Panc1 (cell line): ENCODE data around the gene WRNIP1. TPM values are rescaled to one million over a fixed set of nuclear protein-coding genes. Genes with fewer than 3 reads are reported as not detected.

Experiments
- ATAC-seq: fragments of 200-7000 bp; cut with Tn5 transposase; 2 replicates; pipeline ENCODE4 v1.9.1; 2020; ENCODE audit warnings: mild to moderate bottlenecking, moderate library complexity
- BruUV-seq: library from RNA; stranded (reverse); fragments of 400-500 nt; replicated peaks from 2 replicates; lab custom pipeline; 2021; lab: Mats Ljungman, UMichigan
- CTCF ChIA-PET: fragments of 300-600 bp; sonication (Branson Sonifier 250); formaldehyde crosslinking; loops from one replicate; lab custom pipeline; 2022; ENCODE audit warnings: antibody characterized with exemption; lab: Charles Lee
- POLR2A ChIA-PET: fragments of 300-600 bp; sonication (Branson Sonifier 250); formaldehyde crosslinking; loops from one replicate; lab custom pipeline; 2022; ENCODE audit warnings: antibody characterized with exemption; lab: Charles Lee
- DNase-seq: peaks from one replicate; pipeline ENCODE4 v3.0.0-alpha.2; 2010; ENCODE audit warnings: low read depth, low spot score
- H3K27ac ChIP-seq: 2 replicates; pipeline ENCODE4 v1.5.1; 2011; ENCODE audit warnings: mild to moderate bottlenecking, low read length, inconsistent platforms
- H3K27me3 ChIP-seq: fragments of 200-500 bp; sonication (Bioruptor generic); 2 replicates; pipeline ENCODE4 v1.6.0; 2014; ENCODE audit warnings: low read length, inconsistent platforms; ENCODE audit not compliant: control insufficient read depth, insufficient read depth
- H3K36me3 ChIP-seq: fragments of 200-500 bp; sonication (Bioruptor generic); 2 replicates; pipeline ENCODE4 v1.5.1; 2014; ENCODE audit warnings: inconsistent platforms, mild to moderate bottlenecking, low read length, moderate library complexity; ENCODE audit not compliant: control insufficient read depth, insufficient read depth
- H3K4me1 ChIP-seq: 2 replicates; pipeline ENCODE4 v1.5.1; 2011; ENCODE audit warnings: inconsistent platforms, mild to moderate bottlenecking, low read length, moderate library complexity; ENCODE audit not compliant: control insufficient read depth, insufficient read depth
- H3K4me3 ChIP-seq, 2 experiments: 2 replicates each; pipeline ENCODE4 v1.5.1; 2011 to 2012; ENCODE audit warnings: low read depth in 2 of 2, low read length in 2 of 2, mild to moderate bottlenecking in 2 of 2, inconsistent platforms in 1 of 2, moderate library complexity in 1 of 2
- H3K9me3 ChIP-seq: fragments of 200-500 bp; sonication (Bioruptor generic); 2 replicates; pipeline ENCODE4 v1.5.1; 2014; ENCODE audit warnings: low read depth, mild to moderate bottlenecking, inconsistent platforms, low read length, moderate library complexity; ENCODE audit not compliant: control insufficient read depth, insufficient read depth
- CTCF ChIP-seq: fragments of 450-650 bp; IDR thresholded peaks from 2 replicates; pipeline ENCODE4 v1.5.1; 2017; ENCODE audit warnings: mild to moderate bottlenecking
- POLR2AphosphoS5 ChIP-seq: IDR thresholded peaks from 2 replicates; pipeline ENCODE4 v1.6.1; 2012; ENCODE audit warnings: mild to moderate bottlenecking, low read depth, low read length, moderate library complexity
- SIN3A ChIP-seq: IDR thresholded peaks from 2 replicates; pipeline ENCODE4 v1.6.1; 2012; ENCODE audit warnings: low read depth, mild to moderate bottlenecking, low read length, moderate library complexity, borderline replicate concordance; ENCODE audit not compliant: insufficient read depth
- TCF7L2 ChIP-seq: IDR thresholded peaks from 2 replicates; pipeline ENCODE4 v1.6.1; 2011; ENCODE audit warnings: mild to moderate bottlenecking, low read depth, low read length, inconsistent platforms
- in situ Hi-C: cut with HindIII; loops from 2 replicates; pipeline ENCODE4 v1.10.0; 2016; ENCODE audit warnings: low sequenced_read_pairs, low pct_unique_long_range_greater_than_20kb
- intact Hi-C: fragments of 100-400 bp; cut with micrococcal nuclease; formaldehyde crosslinking; loops from one replicate; pipeline ENCODE4 v1.10.0; 2022; ENCODE audit not compliant: unreplicated experiment
- total RNA-seq: library from RNA; stranded (reverse); gene quantifications from one replicate; pipeline ENCODE4 v1.2.1, GENCODE V29; 2021; ENCODE audit not compliant: unreplicated experiment
- TF ChIP-seq, protein P1 (sequence below), 2 experiments: IDR thresholded peaks; 2 replicates each; pipeline ENCODE4 v1.6.1; 2011 to 2012; ENCODE audit warnings: low read depth in 2 of 2, control low read depth in 1 of 2, low read length in 1 of 2, mild to moderate bottlenecking in 1 of 2, moderate library complexity in 1 of 2; ENCODE audit not compliant: insufficient read depth in 1 of 2

The WRNIP1 gene
- total RNA-seq, 1 experiment from 2014 or later: 69.1 TPM

GRCh38 chr6:2738373-2738979, 26.7 kb upstream of the WRNIP1 start:
- intact Hi-C loops (no loop called here), in situ Hi-C loops (no loop called here)
- Histone ChIP-seq H3K4me3 (no peak overlapping the region), H3K27ac (no peak overlapping the region), H3K9me3 (no peaks in the 10 kb centered on the region), H3K36me3 (no peaks in the 10 kb centered on the region), H3K27me3 (no peaks in the 10 kb centered on the region), H3K4me1 (no peaks in the 10 kb centered on the region)
- no TSS peak for BruUV-seq
- ChIA-PET CTCF (interaction anchor here (0.7 to 1.1 kb wide), 5 partner anchors 12 to 161 kb away, joined by 3 to 12 read pairs (median 3); partner anchors contain the start of gene MYLK4), POLR2A (no interaction called here)
- DNase-seq (peak; percentile 43), ATAC-seq (peak; percentile 87)
- TF ChIP-seq TCF7L2 (no peak), CTCF (peak; percentile 83)

DNA sequence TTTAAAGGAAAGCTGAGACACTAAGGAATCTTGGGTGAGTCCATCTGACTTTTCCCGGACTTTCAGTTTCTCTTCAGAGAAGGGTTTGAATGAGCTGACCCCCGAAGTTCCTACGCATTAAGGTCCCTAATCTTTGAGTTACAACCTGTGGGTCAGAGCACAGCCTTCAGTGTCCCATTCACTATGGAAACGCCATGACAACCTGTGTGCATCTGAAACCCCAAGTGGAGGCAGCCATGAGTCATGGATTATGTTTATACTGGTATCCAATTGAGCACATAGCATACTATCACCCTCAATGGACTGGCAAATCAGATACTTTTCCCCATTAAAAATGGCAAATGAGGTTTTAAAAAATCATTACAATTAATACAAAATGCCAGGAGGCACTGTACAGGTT, 25.9 kb upstream of the WRNIP1 start:
- TF ChIP-seq SIN3A (no peak), TCF7L2 (no peak), POLR2AphosphoS5 (no peak)
- intact Hi-C loops (no loop called here), in situ Hi-C loops (no loop called here)
- no peaks in the 10 kb centered on the region for H3K4me1 ChIP-seq
- H3K9me3 ChIP-seq: no peaks in the 10 kb centered on the region
- ChIA-PET CTCF (no interaction called here), POLR2A (no interaction called here)
- no peaks in the 10 kb centered on the region for H3K36me3 ChIP-seq
- no peaks in the 10 kb centered on the region for H3K27me3 ChIP-seq
- H3K27ac ChIP-seq: no peak overlapping the region
- BruUV-seq: no TSS peak
- no peak overlapping the region for H3K4me3 ChIP-seq
- no peak for ATAC-seq
- no peak for DNase-seq

DNA sequence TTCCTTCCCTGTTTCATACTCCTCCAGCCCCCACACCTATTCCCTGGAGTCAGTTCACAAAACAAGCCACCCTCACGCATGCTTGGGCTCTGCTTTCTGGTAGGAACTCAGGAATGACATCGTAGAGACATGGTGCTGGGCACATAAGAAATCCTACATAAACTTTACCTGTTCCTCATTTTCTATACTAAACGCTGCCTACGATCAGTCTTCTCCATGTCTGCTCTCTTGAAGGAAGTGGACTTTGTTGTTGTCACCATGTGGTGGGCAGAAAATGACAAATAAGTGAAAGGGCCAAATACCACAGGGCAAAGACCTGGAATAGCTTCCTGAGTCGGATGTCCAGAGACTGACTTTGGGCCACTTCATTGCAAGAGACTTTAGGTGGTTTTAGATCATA, 24.6 kb upstream of the WRNIP1 start:
- no peak for DNase-seq
- intact Hi-C loops: no loop called here

More for the DNA sequence above, 24.6 kb upstream of the WRNIP1 start:
- BruUV-seq: no TSS peak
- no peak for TF ChIP-seq TCF7L2
- TF ChIP-seq, protein P1, sequence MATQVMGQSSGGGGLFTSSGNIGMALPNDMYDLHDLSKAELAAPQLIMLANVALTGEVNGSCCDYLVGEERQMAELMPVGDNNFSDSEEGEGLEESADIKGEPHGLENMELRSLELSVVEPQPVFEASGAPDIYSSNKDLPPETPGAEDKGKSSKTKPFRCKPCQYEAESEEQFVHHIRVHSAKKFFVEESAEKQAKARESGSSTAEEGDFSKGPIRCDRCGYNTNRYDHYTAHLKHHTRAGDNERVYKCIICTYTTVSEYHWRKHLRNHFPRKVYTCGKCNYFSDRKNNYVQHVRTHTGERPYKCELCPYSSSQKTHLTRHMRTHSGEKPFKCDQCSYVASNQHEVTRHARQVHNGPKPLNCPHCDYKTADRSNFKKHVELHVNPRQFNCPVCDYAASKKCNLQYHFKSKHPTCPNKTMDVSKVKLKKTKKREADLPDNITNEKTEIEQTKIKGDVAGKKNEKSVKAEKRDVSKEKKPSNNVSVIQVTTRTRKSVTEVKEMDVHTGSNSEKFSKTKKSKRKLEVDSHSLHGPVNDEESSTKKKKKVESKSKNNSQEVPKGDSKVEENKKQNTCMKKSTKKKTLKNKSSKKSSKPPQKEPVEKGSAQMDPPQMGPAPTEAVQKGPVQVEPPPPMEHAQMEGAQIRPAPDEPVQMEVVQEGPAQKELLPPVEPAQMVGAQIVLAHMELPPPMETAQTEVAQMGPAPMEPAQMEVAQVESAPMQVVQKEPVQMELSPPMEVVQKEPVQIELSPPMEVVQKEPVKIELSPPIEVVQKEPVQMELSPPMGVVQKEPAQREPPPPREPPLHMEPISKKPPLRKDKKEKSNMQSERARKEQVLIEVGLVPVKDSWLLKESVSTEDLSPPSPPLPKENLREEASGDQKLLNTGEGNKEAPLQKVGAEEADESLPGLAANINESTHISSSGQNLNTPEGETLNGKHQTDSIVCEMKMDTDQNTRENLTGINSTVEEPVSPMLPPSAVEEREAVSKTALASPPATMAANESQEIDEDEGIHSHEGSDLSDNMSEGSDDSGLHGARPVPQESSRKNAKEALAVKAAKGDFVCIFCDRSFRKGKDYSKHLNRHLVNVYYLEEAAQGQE (IDR thresholded peaks at IDR 0.05; ENCODE audit: insufficient read depth in 1 of 2, low read depth in 2 of 2, low read length in 1 of 2): no peak
- in situ Hi-C loops: no loop called here
- H3K36me3 ChIP-seq: no peaks in the 10 kb centered on the region
- H3K9me3 ChIP-seq: no peaks in the 10 kb centered on the region
- no peak for ATAC-seq
- no peaks in the 10 kb centered on the region for H3K4me1 ChIP-seq
- no peaks in the 10 kb centered on the region for H3K27me3 ChIP-seq
- ChIA-PET POLR2A (no interaction called here), CTCF (no interaction called here)
- no peak overlapping the region for H3K4me3 ChIP-seq
- no peak overlapping the region for H3K27ac ChIP-seq
